CD1c-positive myeloid dendritic cell (primary cell): ENCODE results near the gene TSSC4.

Source experiments
- DNase-seq: peaks from one replicate; pipeline ENCODE4 v3.0.0-alpha.2; 2016; ENCODE audit errors: extremely low spot score

TSSC4 gene

DNA sequence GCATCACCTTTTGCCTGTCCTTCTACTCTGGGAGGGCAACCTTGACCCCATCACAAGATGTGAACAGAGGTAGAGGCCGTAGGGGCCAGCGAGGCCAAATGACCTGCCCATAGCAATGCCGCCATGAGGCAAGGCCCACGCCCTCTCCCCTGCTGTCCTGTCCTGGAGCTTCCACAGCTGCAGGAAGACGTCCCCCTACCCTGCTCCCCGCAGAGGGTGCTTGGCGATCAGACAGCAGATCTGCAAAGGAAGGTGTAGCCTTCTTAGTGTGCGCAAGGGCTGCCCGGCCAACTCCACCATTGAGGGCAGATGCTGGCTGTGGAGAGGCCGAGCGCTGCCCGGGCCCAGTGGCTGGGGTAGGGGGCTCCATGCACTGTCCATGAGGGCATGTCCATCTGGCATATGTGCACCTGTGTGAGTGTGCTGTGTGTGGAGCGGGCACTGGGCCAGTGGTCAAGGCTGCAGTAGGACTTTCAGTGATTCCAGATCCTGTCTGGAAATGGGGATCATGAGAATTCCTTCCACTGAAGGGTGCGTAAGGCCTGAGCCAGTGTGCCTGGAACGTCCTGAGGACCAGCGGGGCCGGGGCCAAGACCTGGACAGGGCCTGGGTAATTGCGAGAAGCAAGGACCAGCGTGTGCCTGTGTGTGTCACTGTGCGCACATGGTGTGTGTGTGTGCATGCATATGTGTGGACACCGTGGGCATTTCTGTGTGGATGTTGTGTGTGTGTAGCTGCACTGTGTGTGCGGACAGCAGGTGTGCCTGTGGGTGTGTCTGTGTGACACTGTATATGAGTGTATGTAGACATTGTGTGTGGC, 32.8 kb downstream of the TSSC4 start:
- DNase-seq: no peak

DNA sequence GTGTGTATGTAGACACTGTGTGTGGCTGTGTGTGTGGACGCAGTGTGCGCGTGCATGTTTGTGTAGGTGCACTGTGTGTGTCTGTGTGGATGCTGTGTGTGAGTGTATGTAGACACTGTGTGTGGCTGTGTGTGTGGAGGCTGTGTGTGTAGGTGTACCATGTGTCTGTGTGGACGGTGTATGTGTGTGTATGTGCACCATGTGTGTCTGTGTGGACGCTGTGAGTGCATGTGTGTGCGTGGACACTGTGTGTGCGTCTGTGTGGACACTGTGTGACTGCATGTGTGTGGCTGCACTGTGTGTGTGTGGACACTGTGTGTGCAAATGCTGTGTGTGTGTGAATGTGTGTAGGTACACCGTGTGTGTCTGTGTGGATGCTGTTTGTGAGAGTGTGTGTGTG, 33.5 kb downstream of the TSSC4 start:
- DNase-seq: no peak

DNA sequence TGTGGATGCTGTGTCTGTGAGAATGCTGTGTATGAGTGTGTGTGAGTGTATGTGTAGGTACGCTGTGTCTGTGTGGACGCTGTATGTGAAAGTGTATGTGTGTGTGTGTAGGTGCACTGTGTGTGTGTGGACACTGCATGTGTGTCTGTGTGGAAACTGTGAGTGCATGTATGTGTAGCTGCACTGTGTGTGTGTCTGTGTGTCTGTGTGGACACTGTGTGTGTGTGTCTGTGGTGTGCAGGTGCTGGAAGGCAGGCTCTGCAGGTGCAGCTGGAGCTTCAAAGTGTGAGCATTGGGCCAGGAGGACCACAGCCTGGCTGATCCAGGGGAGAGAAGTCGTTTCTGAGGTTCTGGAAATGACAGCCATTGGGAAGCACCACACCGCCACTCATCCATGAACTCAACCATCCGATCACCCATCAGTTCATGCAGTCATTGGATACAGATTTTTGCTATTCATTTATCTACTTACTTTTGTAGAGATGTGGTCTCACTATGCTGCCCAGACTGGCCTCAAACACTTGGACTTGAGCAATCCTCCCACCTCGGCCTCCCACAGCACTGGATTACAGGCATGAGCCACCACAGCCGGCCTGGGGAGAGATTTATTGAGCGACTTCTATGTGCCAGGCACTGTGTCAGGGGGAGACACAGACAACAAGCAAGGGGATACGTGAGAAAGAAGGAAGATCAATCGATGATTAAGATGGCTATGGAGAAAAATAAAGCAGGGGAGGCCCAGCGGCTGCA, 34.1 kb downstream of the TSSC4 start:
- no peak for DNase-seq

DNA sequence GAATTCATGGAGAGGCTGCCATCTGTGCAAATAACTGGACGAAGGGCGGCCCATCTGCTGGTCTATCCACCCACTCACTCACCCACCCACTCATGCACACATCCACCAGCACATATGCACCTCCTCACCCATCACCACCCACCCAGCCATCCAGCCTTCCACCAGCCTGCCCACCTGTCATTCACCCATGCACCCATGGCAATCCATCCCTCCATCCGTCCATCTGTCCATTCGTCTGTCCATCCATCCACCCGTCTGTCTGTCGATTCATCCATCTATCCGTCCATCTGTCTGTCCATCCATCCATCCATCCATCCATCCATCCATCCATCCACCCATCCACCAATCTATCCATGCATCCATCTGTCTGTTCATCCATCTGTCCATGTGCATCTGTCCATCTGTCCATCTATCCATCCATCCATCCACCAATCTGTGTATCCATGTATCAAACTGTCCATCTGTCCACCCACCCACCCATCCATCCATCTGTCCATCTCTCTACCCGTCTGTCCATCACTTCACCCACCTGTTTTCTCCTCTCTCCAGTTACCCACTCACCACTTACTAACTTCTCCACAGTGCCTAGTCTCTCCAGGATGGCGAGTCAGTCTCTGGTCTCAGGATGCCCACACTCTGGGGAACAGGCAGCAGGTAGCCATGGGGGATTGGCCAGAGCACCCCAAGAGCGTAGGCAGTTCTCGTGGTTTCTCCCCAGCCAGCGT, 34.9 kb downstream of the TSSC4 start:
- no peak for DNase-seq

DNA sequence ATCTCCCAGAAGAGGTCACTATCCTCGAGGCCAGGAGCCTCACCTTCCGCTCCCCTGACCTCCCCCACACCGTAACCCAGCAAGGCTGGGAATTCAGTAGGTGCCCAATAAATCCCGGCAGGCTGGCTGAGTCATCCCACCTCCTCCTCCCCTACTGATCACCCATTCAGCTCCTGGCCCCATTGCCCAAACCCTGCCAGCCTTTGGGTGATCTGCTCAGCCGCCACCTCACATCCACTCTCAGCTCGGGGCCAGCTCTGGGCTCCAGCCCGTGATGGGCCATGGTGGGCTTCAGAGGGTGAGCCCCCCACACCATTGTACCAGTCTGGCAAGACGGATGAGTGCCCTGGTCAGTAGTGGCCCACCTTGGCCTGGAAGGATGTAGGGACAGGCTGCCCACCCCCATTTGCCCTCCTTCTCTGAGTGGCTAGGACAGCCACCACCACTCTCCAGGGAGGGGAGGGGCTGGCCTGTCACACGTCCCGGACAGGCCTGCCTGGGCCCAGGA, 35.5 kb downstream of the TSSC4 start:
- DNase-seq: no peak

DNA sequence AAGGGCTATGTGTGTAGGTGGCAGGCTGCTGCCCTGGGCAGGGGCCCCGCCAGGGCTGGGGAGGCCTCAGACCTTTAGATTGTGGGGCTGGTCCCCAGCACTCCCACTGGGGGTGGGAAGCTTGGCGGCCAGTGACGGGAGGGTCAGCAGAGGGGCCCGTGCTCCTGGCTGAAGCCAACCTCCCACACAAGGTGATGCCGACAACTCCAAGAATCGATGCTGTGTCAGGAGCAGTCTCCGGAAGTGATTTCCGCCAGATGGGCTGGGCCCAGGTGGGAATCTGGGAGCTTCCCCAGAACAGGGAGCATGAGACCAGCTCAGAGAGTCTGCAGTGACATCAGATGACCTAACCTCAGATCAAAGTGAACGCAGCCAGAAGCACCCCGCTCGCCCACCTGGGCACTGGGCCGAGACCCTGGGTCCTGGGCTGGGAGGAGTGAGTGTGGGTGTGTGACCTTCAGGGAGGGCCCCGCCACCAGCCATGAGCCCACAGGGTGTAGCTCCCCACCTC, 36.0 kb downstream of the TSSC4 start:
- no peak for DNase-seq

DNA sequence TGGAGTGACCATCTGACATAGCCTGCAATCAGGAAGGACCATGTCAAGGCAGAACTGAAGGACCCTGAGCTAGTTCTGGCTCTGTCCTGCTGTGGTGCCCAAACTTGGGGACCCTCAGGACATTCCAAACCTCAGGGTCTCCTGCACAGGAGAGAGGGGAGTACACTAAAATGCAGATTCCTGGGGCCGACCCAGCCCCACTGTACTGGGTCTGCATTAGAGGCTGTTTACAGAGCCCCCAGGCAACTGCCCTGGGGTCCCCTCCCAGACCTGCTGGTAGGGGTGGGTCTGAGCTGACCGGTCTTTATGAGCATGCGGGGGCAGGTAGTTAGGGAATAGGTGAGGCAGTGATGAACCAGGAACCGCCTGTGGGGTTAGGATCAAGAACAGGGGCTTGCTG, 37.0 kb downstream of the TSSC4 start:
- no peak for DNase-seq

DNA sequence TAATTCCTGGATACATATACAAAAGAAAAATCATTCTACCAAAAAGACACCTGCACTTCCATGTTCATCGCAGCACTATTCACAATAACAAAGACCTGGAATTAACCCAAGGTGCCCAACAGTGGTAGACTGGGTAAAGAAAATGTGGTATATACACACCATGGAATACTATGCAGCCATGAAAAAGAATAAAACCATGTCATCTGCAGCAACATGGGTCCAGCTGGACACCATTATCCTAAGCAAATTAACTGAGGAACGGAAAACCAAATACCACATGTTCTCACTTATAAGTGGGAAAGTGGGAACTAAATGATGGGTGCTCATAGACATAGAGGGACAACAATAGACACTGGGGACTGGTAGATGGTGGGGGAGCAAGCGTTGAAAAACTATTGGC, 39.3 kb downstream of the TSSC4 start:
- no peak for DNase-seq

DNA sequence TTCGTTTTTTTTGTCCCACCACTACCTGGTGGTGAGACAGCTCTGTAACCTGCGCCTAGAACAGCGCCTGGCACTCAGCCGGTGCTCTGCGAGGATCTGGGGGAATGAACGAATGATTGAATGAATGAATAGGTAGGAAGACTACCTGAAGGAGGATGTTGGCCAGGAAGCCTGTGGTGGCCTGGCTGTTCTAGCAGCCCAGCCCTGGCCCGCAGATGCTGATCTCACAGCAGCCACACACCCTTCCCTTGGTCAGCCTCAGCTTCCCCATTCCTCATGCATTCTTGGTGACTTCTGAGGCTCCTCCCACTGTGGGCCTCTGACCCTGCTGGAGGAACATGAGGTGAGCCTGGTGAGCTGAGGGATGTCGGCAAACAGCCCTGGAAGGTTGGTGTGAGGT, 40.1 kb downstream of the TSSC4 start:
- peak; percentile 49 for DNase-seq

DNA sequence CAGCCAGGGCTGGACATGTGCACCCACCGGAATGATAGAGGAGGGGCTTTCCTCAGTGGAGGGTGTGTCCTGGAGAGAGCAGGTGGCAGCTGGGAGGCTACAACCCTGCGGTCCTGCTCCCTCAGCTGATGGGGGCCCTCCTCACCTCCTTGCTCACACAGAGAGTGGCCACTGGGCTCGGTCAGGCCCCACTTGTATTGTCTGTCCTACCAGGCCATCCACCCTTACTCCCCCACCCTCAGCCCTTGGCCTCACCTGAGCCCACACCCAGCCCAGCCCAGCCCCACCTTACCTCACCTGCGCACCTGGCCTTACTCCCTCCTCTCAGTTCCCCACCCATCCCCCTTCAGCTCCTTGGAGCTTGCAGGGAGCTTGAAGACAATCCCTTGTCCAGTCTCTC, 40.6 kb downstream of the TSSC4 start:
- no peak for DNase-seq

DNA sequence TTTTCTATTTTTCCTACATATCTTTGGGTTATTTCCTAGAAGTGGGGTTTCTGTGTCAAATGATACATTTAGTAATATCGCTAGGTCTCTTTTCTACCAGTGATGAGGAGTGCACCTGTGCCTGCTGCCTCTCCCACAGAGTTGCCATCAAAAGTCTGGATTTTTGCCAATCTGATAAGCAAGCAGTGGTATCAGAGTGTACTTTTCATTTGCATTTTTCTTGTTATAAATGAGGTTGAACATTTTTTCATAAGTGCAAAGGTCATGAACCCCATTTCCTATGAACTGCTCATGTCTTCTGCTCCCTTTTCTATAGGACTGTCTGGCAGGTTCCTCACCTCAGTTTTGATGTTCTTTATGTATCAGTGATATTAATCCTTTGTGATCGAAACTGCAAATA, 42.0 kb downstream of the TSSC4 start:
- DNase-seq: peak; percentile 44

DNA sequence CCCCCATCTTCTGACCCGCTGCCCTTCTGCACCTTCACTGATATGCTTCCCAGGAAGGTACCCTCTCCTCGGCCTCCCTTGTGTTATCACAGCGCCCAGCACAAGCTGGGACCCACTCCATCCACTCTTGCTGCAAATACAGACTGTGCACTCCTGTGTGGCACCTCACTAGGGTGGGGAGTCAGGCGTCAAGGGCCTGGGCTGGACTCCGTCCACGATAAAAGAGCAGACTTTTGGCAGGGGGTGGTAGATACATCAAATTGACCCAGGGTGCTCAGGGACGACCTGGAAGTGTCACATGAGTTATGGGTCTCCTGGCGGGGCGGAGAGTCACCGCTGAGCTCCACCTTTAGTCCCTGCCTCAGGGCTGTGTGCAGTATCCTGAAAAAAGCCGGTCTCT, 42.9 kb downstream of the TSSC4 start:
- DNase-seq: no peak

DNA sequence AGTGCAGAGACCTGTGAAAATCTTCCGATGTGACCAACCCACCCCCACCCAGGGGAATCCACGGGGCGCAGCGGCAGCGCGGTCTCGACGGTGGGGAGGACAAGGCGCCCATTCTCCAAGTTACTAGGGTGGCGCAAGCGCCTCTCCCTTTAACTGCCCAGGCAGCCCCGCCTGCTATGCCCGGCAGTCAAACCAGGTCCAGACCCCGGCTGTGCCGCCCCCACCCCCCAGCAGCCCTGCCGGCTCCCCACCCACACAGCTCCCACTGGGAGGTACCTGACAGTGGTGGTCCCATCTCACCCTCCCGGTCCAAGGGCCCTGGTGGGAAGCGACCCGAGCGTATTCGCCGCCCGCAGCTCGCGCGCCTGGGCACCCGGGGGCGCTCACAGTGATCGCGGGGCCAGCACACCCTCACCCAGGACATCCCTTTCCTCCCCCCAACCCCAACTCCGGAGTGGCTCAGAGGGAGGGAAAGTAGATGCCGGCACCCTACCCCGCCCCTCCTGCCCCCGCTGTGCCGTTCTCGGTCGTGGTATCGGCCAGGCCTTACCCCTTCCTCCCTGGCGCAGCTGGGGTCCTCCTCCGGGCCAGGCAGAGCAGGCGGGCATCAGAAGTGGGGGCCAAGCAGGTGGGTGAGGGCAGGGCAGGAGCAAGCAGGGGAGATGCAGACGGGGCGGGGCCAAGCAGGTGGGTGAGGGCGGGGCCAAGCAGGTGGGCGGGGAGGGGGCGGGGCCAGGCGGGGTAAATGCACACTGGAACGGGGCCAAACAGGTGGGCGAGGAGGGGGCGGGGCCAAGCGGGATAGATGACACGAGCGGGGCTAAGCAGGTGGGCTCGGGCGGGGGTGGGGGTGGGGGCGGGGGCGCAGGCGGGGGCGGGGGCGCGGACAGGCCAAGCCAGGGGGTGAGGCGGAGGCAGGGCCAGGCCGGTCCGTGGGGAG, 43.6 kb downstream of the TSSC4 start, which contains the start of gene TRPM5:
Gene TRPM5 (minus strand): TSS at position 634 of the 940 bp plus-strand sequence. CDS start 21,478 bp downstream, outside the sequence.
- peak; percentile 39 for DNase-seq

DNA sequence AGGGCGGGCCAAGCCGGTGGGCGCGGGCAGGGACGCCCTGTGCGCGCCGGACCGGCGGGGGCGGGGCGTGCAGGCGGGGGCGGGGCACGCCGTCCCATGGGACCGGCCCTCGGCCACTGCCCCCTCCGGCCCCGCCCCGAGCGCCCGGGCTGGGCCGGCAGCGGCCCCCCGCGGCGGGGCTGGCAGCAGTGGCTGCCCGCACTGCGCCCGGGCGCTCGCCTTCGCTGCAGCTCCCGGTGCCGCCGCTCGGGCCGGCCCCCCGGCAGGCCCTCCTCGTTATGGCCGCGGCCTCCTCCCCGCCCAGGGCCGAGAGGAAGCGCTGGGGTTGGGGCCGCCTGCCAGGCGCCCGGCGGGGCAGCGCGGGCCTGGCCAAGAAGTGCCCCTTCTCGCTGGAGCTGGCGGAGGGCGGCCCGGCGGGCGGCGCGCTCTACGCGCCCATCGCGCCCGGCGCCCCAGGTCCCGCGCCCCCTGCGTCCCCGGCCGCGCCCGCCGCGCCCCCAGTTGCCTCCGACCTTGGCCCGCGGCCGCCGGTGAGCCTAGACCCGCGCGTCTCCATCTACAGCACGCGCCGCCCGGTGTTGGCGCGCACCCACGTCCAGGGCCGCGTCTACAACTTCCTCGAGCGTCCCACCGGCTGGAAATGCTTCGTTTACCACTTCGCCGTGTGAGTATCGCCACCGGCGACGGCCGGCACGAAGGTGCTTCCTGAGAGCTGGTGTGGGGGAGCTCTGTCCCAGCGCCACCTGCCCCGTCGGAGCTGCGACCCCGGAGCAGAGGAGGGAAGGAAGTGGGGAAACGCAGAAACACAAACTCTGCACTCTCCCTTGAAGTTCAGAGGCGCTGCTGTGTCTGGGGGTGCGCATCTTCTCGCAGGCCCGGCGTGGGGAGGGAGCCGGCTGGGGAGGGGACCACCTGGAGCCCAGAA, 44.5 kb downstream of the TSSC4 start, which contains the start of gene KCNQ1:
Gene KCNQ1 (plus strand): TSS at position 188 of the 925 bp plus-strand sequence. CDS start 91 bp downstream, at position 279.
- DNase-seq: peak; percentile 83

DNA sequence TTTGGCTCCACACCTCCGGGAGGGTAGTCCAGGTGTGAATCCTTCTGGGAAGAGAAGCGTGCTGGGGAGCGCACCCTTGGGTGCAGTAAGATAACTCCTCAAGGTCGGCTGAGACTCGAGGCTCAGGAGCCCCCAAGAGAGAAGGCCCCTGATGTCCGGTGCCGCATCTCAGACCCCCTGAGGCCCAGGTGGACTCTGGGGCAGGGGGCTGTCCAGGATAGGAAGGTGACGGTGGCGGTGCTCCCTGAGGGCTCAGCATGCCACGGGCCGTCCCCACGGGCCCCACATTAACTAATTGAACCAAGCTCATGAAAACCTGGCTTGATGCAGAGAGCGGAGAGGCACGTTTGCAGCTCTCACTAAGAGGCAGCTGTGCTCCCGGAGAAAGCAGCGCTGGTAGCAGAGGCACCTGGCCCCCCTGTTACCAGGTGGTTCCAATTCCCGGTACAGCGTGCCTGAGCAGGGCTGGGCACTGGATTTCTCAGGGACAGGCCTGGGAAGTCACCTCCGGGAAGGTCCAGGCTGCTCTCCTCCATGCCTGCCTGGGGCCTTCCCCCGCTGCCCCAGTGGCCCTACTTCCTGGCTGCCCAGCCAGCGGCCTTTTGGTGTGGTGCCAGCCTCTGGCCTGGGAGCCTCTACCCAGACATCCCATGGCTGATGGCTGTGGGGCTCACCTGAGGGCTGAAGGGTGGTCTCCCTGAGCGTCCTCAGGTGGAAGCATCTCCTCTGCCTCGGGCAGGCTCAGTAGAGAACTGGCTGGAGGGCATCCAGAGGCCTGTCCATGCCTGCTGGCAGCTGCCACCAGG, 45.4 kb downstream of the TSSC4 start:
- DNase-seq: no peak

DNA sequence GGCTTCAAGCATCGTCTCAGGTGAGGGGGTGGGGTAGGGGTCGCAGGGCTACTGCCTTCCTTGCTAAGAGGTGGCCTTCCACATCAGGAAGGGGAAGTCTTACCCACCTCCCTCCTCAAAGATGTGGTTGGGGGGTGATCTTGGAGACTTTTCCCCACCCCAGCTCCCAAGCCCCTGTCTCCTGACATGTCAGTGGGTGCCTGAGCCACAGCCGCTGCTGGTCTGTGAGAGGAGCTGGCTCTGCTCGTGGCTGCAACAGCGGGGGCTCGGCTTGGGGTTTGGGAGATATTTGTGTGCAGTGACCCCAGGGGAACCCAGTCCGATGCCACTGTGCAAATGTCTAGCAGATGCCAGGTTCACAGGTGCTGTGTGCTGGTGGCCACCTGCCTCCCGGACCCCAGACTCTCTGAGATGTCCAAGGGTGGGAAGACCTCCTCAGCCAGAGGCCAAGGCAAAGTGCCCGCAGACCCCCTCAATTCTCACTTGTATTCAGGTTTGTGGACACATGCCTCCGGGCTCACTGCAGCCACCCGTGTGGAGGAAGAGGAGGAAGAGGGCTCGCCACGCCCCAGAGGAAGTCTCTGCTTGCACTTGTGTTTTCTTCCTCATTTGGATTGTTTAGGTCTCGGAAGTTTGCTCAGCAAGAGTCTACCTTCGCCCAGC, 46.2 kb downstream of the TSSC4 start:
- peak; percentile 63 for DNase-seq

DNA sequence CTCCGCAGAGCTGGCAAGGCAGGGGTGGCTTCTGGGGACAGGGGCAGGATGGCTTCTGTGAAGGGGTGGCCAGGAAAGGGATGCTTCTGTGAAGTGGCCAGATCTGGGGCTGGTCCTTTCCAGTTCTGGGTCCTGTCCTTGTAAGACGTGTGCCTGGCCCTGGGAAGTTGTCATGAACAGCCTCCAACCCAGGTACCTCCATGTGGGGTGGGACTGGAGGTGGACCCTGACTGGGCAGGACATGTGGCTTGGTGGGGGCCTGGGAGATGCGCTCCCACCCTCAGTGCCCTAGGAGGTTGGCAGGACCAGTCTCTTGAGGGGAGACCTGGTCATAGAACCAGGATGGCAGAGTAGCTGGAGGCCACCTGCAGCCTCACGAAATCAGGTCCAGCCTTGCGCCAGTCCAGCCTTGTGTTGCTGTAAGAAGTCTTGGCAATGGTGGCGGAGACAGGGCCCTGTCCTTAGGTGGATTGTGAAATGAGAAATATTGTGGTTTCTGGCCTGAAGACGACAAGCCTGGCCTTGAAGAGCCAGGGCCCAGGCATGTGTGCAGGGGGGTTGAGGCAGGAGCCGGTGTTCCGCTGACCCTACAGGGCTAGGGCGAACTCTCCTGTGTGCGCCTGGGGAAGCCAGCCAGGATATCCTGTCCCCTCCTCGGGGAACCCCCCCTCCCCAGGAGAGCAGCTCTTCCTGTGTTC, 46.9 kb downstream of the TSSC4 start:
- DNase-seq: peak; percentile 31
